UCSD-AML1 (cell line): Measurements from ENCODE around the gene MCRS1.
"Not testable (repeated sequence)": the region's sequence is repeated elsewhere in the genome, so short reads cannot be mapped to it uniquely, and the experiment has no call there.

ENCODE experiments used
- DNase-seq: peaks from one replicate; lab custom pipeline; 2025; ENCODE audit not compliant: unreplicated experiment; lab: John Stamatoyannopoulos, UW

The MCRS1 gene

DNA sequence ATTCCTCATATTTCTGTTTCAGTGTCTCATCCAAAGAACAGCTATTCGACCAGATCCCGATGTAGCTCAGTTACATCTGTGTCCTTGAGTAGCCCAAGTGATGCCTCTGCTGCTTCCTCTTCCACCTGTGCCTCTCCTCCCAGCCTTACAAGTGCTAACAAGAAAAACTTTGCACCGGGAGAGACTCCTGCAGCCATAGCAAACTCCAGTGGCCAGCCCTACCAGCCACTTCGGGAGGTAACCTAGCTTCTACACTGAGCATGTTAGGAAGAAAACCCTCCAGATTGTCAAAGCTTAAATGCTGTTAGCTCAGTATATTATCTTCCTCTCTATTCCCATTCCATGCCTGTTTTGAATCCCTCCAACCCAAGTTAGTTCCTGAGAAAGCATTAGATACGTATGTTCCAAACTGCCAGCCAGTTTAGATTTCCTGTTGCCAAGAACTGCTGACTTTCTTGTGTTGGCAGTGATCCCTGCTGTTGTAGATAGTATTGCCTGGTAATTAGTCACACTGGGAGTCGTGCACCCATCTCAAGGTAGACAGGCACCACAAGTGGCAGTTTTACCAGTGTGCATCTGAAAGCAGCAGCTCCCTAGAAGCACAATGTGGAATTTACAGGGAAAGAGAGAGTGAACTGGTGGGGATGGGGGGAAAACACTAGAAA lies 43.1 kb downstream of the MCRS1 start:
- no peak for DNase-seq

DNA sequence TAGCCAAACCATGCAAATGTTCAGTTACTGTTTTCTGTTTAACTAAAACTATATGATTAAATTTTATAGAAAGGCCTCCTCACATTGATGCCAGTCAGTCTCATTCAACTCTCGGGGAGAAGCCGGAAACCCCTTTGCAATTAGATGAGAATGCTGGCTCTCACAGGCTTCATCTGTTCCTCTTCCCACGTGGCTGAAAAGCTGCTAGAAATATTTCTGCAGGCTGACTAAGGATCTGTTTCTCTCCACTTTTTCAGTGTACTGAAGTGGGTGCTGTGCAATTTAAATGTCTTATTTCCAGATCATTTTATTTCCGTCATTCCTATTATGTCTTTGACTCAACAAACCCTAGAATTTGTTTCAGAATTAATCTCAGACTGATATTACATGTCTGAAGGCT lies 46.6 kb downstream of the MCRS1 start:
- DNase-seq: no peak

DNA sequence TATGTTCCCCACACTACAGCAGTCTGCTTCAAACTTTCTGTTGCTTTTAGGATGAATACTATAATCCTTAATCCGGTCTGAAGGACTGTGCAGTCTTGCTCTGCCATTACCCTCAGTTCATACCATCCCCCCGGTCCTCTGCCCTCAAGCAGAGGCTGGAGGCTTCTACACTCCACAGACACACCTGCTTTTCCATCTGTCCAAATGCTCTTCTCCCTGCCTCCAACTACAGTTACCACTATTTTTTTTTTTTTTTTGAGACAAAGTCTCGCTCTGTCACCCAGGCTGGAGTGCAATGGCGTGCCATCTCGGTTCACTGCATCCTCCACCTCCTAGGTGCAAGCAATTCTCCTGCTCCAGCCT lies 48.4 kb downstream of the MCRS1 start:
- no peak for DNase-seq

DNA sequence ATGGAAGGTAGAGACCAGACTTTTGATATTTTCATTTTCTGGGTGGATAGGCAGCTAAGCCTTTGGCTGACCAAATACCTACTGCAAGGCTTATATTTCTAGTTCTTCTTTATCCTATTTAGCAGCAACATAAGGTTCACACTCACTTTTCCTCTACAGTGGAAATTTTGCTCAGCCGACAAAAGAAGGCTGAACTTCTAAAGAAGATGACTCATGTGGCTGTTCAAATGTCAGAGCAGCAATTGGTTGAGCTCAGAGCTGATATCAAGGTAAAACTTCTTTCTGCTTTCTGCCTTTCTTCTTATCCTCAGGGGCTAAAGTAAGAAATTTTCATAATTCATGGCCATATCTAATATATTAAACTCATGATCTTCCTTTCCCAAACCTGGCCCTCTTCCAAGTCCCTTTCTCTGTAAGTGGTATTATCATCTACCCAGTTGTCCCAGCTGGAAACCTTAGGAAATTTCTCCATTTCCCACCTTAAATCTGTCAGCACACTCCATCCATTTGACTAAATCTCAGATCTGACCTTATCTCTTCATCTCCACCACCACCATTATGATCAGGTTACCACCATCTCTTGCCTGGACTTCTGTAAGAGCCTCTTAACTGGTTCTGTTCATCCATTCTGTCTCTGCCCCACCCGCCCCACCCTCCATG lies 48.9 kb downstream of the MCRS1 start:
- no peak for DNase-seq

DNA sequence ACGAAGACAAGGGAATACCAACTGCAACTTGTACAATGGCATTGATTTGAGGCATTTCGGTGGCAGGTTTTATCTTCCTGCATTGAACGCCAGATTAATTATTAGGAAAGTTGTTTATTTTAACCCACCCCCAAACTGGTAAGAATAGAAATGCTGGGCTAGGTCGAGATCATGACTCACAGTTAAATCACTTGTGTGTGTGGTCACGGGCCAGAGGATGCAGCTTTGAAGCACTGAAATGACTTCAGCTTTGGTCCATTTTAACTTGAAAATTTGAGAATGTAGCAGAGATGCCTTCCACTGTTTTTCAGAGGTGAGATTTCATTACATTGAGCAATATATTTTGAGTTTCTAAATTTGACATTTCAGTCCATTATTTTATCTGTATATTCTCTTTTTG lies 52.7 kb downstream of the MCRS1 start:
- no peak for DNase-seq

DNA sequence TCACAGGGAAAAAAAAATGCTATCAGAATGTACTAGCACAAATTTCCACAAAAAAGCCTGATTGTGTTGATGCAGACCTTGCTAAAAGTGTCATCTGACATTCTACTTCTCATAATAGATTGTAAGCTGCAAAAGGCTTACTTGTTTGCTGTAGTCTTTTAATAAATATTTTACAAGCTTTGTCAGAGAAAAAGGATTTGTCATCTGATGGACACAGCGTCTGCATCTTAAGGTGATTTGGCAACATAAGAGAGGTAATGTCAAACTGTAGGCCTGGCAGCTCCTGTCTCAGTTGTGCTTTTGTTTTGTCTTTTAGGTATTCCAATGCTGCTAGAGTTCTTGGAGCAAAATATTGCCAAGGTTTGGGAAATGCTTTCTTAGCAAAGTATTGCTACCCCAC lies 55.4 kb downstream of the MCRS1 start:
- DNase-seq: no peak

DNA sequence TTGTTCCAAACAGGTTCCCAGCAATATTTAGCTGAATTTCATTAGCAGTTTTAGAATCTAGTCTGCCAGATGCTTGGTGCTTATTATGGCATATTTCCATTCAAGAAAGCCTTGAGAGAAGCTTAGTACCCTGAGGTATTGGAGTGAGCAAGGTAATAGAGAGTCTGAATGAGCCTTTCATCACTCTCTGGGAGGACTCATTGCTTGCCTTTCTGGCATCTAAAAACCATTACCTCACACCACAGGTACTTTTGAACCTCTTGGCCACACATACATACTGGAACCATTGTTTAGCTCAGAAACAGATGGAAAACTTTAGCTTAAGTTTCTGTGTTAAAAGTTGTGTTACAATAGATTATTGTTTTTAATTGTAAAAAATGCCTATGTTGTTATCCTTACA lies 56.5 kb downstream of the MCRS1 start:
- DNase-seq: no peak

DNA sequence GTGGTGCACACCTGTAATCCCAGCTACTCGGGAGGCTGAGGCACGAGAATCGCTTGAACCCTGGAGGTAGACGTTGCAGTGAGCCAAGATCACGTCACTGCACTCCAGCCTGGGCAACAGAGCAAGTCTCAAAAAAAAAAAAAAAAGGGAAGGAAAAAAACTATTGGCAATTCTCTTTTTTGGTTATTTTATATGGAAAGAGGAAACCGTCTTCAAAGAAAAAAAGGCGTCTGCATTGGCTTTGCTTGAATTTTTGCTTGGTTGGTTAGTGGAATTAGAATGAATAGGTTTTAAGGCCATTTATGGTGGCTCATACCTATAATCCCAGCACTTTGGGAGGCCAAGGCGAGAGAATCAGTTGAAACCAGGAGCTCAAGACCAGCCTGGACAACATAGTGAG lies 58.3 kb downstream of the MCRS1 start:
- not testable (repeated sequence) for DNase-seq
